HepG2 (cell line): ENCODE measurements around the gene ANXA3. TPM values are rescaled to one million over a fixed set of nuclear protein-coding genes. Genes with fewer than 3 reads are reported as not detected.

Experiments used
- ATAC-seq: fragments of 200-7000 bp; cut with Tn5 transposase; 3 replicates; pipeline ENCODE4 v1.9.1; 2020; ENCODE audit warnings: mild to moderate bottlenecking, moderate library complexity
- BruUV-seq: library from RNA; stranded (reverse); fragments of 400-500 nt; replicated peaks from 2 replicates; lab custom pipeline; 2021; lab: Mats Ljungman, UMichigan
- CTCF ChIA-PET: fragments of 300-600 bp; formaldehyde crosslinking; extraction: SDS; loops from one replicate; lab custom pipeline; 2021; ENCODE audit warnings: low total read pairs, inconsistent platforms, low intra/inter-chr PET ratio; lab: Yijun Ruan, JAX
- POLR2A ChIA-PET: fragments of 350-600 bp; sonication (Branson Sonifier 250); formaldehyde crosslinking; loops from one replicate; lab custom pipeline; 2020; ENCODE audit warnings: antibody characterized with exemption, inconsistent platforms; lab: Yijun Ruan, JAX
- DNase-seq: peaks from one replicate; pipeline ENCODE4 v3.0.0-alpha.2; 2015; ENCODE audit warnings: low spot score
- FAIRE-seq: peaks from 3 replicates; lab custom pipeline; 2011; peaks lifted over from hg19 to GRCh38; lab: Jason Lieb, UNC
- H2AFZ ChIP-seq: one replicate; pipeline ENCODE4 v1.6.1; 2011; ENCODE audit warnings: low read length, inconsistent platforms
- H3K27ac ChIP-seq: fragments of 300-600 bp; 3 replicates; pipeline ENCODE4 v1.8.0; 2011; ENCODE audit warnings: mixed run types, mild to moderate bottlenecking, mixed read lengths, low read length, inconsistent platforms; ENCODE audit not compliant: insufficient read depth; ENCODE audit errors: extremely low read length
- H3K27me3 ChIP-seq, 2 experiments: fragments of 200-600 bp in 1 of 2; 2 replicates in 1 of 2; 3 replicates in 1 of 2; pipeline versions ENCODE4 v1.6.0 to v1.8.0; 2011; ENCODE audit warnings: low read length in 2 of 2, mild to moderate bottlenecking in 2 of 2, moderate library complexity in 2 of 2, inconsistent platforms in 1 of 2; ENCODE audit not compliant: insufficient read depth in 2 of 2, control insufficient read depth in 1 of 2
- H3K36me3 ChIP-seq, 2 experiments: fragments of 200-600 bp in 1 of 2; replicated peaks in 1 of 2; 2 replicates in 1 of 2; 3 replicates in 1 of 2; pipeline versions ENCODE4 v1.5.1 to v1.8.0; 2011; ENCODE audit warnings: low read length in 2 of 2, inconsistent platforms in 1 of 2; ENCODE audit not compliant: insufficient read depth in 2 of 2, control insufficient read depth in 1 of 2
- H3K4me1 ChIP-seq: 2 replicates; pipeline ENCODE4 v1.5.1; 2012; ENCODE audit warnings: low read length, inconsistent platforms; ENCODE audit not compliant: insufficient read depth
- H3K4me2 ChIP-seq: 2 replicates; pipeline ENCODE4 v1.6.0; 2011; ENCODE audit warnings: low read depth, low read length, inconsistent platforms
- H3K4me3 ChIP-seq, 3 experiments: fragments of 200-600 bp in 1 of 3; sonication (generic), shearing (Covaris generic) in 1 of 3; replicated peaks in 1 of 3; 2 replicates each; pipeline ENCODE4 v1.5.1; 2011 to 2016; ENCODE audit warnings: low read length in 3 of 3, inconsistent platforms in 2 of 3, low read depth in 2 of 3, mild to moderate bottlenecking in 2 of 3, control low read depth in 1 of 3, mixed read lengths in 1 of 3; ENCODE audit not compliant: insufficient read depth in 1 of 3
- H3K79me2 ChIP-seq: one replicate; pipeline ENCODE4 v1.6.1; 2011; ENCODE audit warnings: low read length, inconsistent platforms; ENCODE audit not compliant: insufficient read depth
- H3K9ac ChIP-seq: 2 replicates; pipeline ENCODE4 v1.6.0; 2011; ENCODE audit warnings: mild to moderate bottlenecking, low read depth, low read length, inconsistent platforms; ENCODE audit not compliant: insufficient read depth
- H3K9me3 ChIP-seq: 2 replicates; pipeline ENCODE4 v1.5.1; 2012; ENCODE audit warnings: mild to moderate bottlenecking, low read length
- H4K20me1 ChIP-seq: 2 replicates; pipeline ENCODE4 v1.6.0; 2011; ENCODE audit warnings: inconsistent platforms, mild to moderate bottlenecking, low read length, moderate library complexity; ENCODE audit not compliant: insufficient read depth
- CEBPB ChIP-seq: IDR thresholded peaks from 2 replicates; pipeline ENCODE4 v1.6.1; 2011; ENCODE audit warnings: low read depth, low read length, improper control_type of control experiment, borderline replicate concordance
- CREM ChIP-seq, 2 experiments: sonication (generic) in 1 of 2; formaldehyde crosslinking in 1 of 2; IDR thresholded peaks; 2 replicates each; pipeline versions ENCODE4 v1.4.0 to v1.6.1; 2016 to 2020; ENCODE audit warnings: antibody characterized with exemption in 1 of 2, mild to moderate bottlenecking in 1 of 2, missing genetic modification reagents in 1 of 2
- DMAP1 ChIP-seq: IDR thresholded peaks from 2 replicates; pipeline ENCODE4 v1.6.1; 2016
- NFIB ChIP-seq: sonication (generic); formaldehyde crosslinking; IDR thresholded peaks from 2 replicates; pipeline ENCODE4 v1.9.0; 2021; ENCODE audit warnings: missing genetic modification reagents, mild to moderate bottlenecking, borderline replicate concordance
- SP5 ChIP-seq: IDR thresholded peaks from 2 replicates; pipeline ENCODE4 v1.6.1; 2016; ENCODE audit warnings: low read depth, borderline replicate concordance
- TFDP1 ChIP-seq: IDR thresholded peaks from 2 replicates; pipeline ENCODE4 v1.6.1; 2016; ENCODE audit warnings: missing compliant biosample characterization, missing genetic modification reagents, borderline replicate concordance
- THYN1 ChIP-seq: sonication (generic); formaldehyde crosslinking; IDR thresholded peaks from 2 replicates; pipeline ENCODE4 v1.8.1; 2023; ENCODE audit warnings: low read depth, mild to moderate bottlenecking, moderate library complexity, missing genetic modification reagents, borderline replicate concordance
- TOPORS ChIP-seq: sonication (generic); formaldehyde crosslinking; IDR thresholded peaks from 2 replicates; pipeline ENCODE4 v1.8.0; 2023; ENCODE audit warnings: mild to moderate bottlenecking, missing genetic modification reagents
- ZBTB8A ChIP-seq: sonication (generic); formaldehyde crosslinking; IDR thresholded peaks from 2 replicates; pipeline ENCODE4 v1.4.0; 2020; ENCODE audit warnings: mild to moderate bottlenecking, low read depth, missing genetic modification reagents, borderline replicate concordance
- ZNF430 ChIP-seq: sonication (generic); formaldehyde crosslinking; IDR thresholded peaks from 2 replicates; pipeline ENCODE4 v1.9.0; 2021; ENCODE audit warnings: mild to moderate bottlenecking, missing genetic modification reagents
- ZNF570 ChIP-seq: sonication (generic); formaldehyde crosslinking; IDR thresholded peaks from 2 replicates; pipeline ENCODE4 v1.4.0; 2020; ENCODE audit warnings: mild to moderate bottlenecking, missing genetic modification reagents, borderline replicate concordance
- ZNF792 ChIP-seq: IDR thresholded peaks from 2 replicates; pipeline ENCODE4 v1.6.1; 2016
- ZNF83 ChIP-seq: sonication (generic); formaldehyde crosslinking; IDR thresholded peaks from 2 replicates; pipeline ENCODE4 v1.4.0; 2020; ENCODE audit warnings: missing genetic modification reagents, mild to moderate bottlenecking, borderline replicate concordance
- WGBS: methylation state at CpG from one replicate; pipeline ENCODE4 v1.1.6; 2017; ENCODE audit warnings: low lambda C conversion rate; 5-methylcytosine and 5-hydroxymethylcytosine counted together
- in situ Hi-C: cut with HindIII; loops from 2 replicates; pipeline ENCODE4 v1.10.0; 2017; ENCODE audit warnings: low pct_unique_long_range_greater_than_20kb; ENCODE audit not compliant: extremely low pct_ligation_motif_present
- intact Hi-C: fragments of 100-400 bp; cut with micrococcal nuclease; formaldehyde crosslinking; loops from one replicate; pipeline ENCODE4 v1.10.0; 2022; ENCODE audit not compliant: unreplicated experiment
- polyA plus RNA-seq, 8 experiments: library from polyadenylated mRNA; depleted of rRNA in 3 of 8; stranded (reverse) in 7 of 8; unstranded in 1 of 8; fragments of >200 nt; fragmentation: Illumina TruSeq in 4 of 8; extraction: Trizol in 4 of 8; gene quantifications; 2 replicates each; pipeline versions ENCODE4 v1.2.1 to v1.2.3, GENCODE V29; 2011 to 2016; ENCODE audit warnings: low read depth in 4 of 8, missing spikeins in 1 of 8, mixed read lengths in 1 of 8; ENCODE audit not compliant: insufficient read depth in 1 of 8
- total RNA-seq, 5 experiments: library from RNA; depleted of rRNA; stranded (reverse); fragments of >200 nt; fragmentation: Illumina TruSeq; extraction: Trizol; gene quantifications; 2 replicates each; pipeline ENCODE4 v1.2.3, GENCODE V29; 2016; ENCODE audit warnings: low read depth in 1 of 5
- TF ChIP-seq, protein P1 (sequence below): sonication (generic); formaldehyde crosslinking; IDR thresholded peaks from 2 replicates; pipeline ENCODE4 v1.5.0; 2020; ENCODE audit warnings: mild to moderate bottlenecking, missing genetic modification reagents
- TF ChIP-seq, protein P2 (sequence below): IDR thresholded peaks from 2 replicates; pipeline ENCODE4 v1.6.1; 2016; ENCODE audit warnings: low read depth, borderline replicate concordance

The ANXA3 gene
- total and polyA plus RNA-seq, 2 of the 13 experiments (the other 11 are each of a cell fraction or from before 2014, with no cell fraction given), result 6.5 to 6.9 TPM

- TF ChIP-seq, protein P1, sequence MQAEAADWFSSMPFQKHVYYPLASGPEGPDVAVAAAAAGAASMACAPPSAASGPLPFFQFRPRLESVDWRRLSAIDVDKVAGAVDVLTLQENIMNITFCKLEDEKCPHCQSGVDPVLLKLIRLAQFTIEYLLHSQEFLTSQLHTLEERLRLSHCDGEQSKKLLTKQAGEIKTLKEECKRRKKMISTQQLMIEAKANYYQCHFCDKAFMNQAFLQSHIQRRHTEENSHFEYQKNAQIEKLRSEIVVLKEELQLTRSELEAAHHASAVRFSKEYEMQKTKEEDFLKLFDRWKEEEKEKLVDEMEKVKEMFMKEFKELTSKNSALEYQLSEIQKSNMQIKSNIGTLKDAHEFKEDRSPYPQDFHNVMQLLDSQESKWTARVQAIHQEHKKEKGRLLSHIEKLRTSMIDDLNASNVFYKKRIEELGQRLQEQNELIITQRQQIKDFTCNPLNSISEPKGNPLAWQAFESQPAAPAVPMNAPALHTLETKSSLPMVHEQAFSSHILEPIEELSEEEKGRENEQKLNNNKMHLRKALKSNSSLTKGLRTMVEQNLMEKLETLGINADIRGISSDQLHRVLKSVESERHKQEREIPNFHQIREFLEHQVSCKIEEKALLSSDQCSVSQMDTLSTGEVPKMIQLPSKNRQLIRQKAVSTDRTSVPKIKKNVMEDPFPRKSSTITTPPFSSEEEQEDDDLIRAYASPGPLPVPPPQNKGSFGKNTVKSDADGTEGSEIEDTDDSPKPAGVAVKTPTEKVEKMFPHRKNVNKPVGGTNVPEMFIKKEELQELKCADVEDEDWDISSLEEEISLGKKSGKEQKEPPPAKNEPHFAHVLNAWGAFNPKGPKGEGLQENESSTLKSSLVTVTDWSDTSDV, result no peak
- 0 out of 2 replicates have a peak, but pooled peaks have one; percentile 6 for TF ChIP-seq CEBPB
- TF ChIP-seq, all 625 proteins: peak for 1
- DNase-seq (peak; percentile 26), FAIRE-seq (no peak), ATAC-seq (no peak)
- H2AFZ ChIP-seq, result no peak overlapping the region
- no peaks in the 10 kb centered on the region for H4K20me1 ChIP-seq
- H3K27ac ChIP-seq, result no peak overlapping the region
- CTCF ChIA-PET, result no interaction called here
- no peaks in the 10 kb centered on the region for H3K79me2 ChIP-seq
- H3K27me3 ChIP-seq, result peaks cover 0 to 13% of the 10 kb centered on the region in 2 experiments; a peak in 2 of 5 replicates
- intact Hi-C loops (no loop called here), in situ Hi-C loops (no loop called here)
- H3K9me3 ChIP-seq, result no peaks in the 10 kb centered on the region
- BruUV-seq, result no TSS peak
- no peak overlapping the region for H3K4me3 ChIP-seq
- POLR2A ChIA-PET, result interaction anchor here (0.9 kb wide), 1 partner anchor 11 kb away, joined by 3 read pairs; no protein-coding TSS in a partner anchor
- H3K36me3 ChIP-seq, result no peaks in the 10 kb centered on the region
- H3K4me1 ChIP-seq, result peaks cover 29% of the 10 kb centered on the region
- H3K9ac ChIP-seq, result no peak overlapping the region
- H3K4me2 ChIP-seq, result no peak overlapping the region
Observed at GRCh38 chr4:78553529-78554060, 2.0 kb downstream of the ANXA3 start.

DNA sequence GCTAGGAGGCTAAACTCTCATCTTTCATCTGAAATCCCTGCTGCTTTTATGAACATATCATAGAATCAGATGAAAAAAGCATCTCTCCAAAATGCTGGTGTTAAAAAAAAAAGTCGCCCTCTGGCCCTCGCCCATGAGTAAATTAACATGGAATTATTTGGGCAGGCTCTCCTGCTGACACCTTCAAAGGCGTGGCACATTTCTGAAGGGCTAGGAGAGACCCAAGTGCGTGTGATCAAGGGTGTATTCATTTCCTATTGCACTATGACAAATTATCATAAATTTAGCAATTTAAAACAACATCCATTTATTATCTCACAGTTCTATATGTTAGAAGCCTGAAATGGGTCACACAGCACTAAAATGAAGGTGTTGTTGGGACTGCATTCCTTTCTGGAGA is 5.1 kb downstream of the ANXA3 start:
- ChIA-PET POLR2A (no interaction called here), CTCF (no interaction called here)
- no peak overlapping the region for H3K9ac ChIP-seq
- H4K20me1 ChIP-seq, result no peaks in the 10 kb centered on the region
- BruUV-seq, result no TSS peak
- FAIRE-seq (no peak), ATAC-seq (no peak), DNase-seq (no peak)
- H3K79me2 ChIP-seq, result no peaks in the 10 kb centered on the region
- H3K4me2 ChIP-seq, result no peak overlapping the region
- peaks cover 28% of the 10 kb centered on the region for H3K4me1 ChIP-seq
- H3K27ac ChIP-seq, result no peak overlapping the region
- intact Hi-C loops (no loop called here), in situ Hi-C loops (no loop called here)
- H3K36me3 ChIP-seq, result no peaks in the 10 kb centered on the region
- H2AFZ ChIP-seq, result no peak overlapping the region
- H3K9me3 ChIP-seq, result no peaks in the 10 kb centered on the region
- 84% methylated on average over 4 of the region's 4 CpGs for WGBS
- H3K27me3 ChIP-seq, result no peaks in the 10 kb centered on the region; a peak in 2 of 5 replicates
- H3K4me3 ChIP-seq, result no peak overlapping the region
- TF ChIP-seq TOPORS (CRISPR knock-in tag) (no peak), NFIB (CRISPR knock-in tag) (no peak), ZNF430 (CRISPR knock-in tag) (no peak), ZNF792 (CRISPR knock-in tag) (no peak), THYN1 (CRISPR knock-in tag) (no peak), TFDP1 (no peak), CREM (IDR thresholded peaks at IDR 0.05) (no peak), CREM (CRISPR knock-in tag; IDR thresholded peaks at IDR 0.05) (no peak), SP5 (CRISPR knock-in tag) (no peak), ZBTB8A (CRISPR knock-in tag) (no peak), ZNF570 (no peak), DMAP1 (CRISPR knock-in tag) (no peak), ZNF83 (CRISPR knock-in tag) (no peak)
- TF ChIP-seq, protein P2, sequence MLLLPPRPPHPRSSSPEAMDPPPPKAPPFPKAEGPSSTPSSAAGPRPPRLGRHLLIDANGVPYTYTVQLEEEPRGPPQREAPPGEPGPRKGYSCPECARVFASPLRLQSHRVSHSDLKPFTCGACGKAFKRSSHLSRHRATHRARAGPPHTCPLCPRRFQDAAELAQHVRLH, result no peak
